ENCODE data around the gene CHML.
A peak's percentile ranks its signal among the peaks of the same experiment; 100 is the strongest.
"Not testable (repeated sequence)": the region's sequence is repeated elsewhere in the genome, so short reads cannot be mapped to it uniquely, and the experiment has no call there.

CHML gene

GRCh38 chr1:241640149-241640866, at the start of gene CHML, which contains the start of gene OPN3:
TSS of gene CHML (minus strand) at chr1:241640369. CDS start at chr1:241635766, 4,603 bp downstream.
TSS of gene OPN3 (minus strand) at chr1:241640369. CDS start at chr1:241640254, 115 bp downstream.
- DNase-seq, result peak; percentile 95

DNA sequence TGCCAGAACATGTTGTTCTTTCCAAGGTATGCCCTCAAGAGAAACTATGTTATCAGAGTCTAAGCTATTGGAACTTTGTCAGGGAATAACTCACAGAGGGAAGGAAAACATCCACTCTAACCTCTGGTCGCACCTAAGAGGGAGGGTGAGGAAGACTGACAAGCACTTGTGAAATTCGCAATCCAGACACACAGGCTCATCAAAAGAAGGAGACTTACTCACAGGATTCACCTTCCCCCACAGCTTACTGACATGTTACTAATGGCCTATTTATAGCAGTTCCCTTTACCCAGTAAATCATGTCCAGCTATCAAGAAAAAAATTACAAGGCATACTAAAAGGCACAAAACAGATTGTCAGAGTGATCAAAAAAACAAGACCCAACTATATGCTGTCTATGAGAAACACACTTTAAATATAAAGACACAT, 48.8 kb upstream of the CHML start:
- no peak for DNase-seq

DNA sequence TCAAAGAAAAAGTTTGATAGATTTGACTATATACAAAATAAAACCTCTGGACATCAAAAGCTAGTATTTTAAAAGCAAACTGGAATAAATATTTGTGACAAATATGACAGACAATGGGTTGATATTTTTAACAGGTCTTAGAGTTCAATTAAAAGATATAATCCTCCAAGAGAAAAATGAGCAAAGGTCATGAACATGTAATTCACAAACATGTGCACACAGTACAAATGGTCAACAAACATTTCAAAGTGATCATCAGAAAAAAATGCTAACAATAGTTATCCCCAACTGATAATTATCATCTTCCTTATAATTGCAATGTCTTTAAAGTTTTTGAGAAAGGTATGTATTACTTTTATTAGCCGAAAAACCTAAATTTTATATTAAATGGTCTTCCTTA, 43.9 kb upstream of the CHML start:
- DNase-seq, result no peak

- no peak for DNase-seq
Measured at GRCh38 chr1:241682921-241683320, 42.8 kb upstream of the CHML start.

- not testable (repeated sequence) for DNase-seq
Measured at GRCh38 chr1:241681861-241682448, 41.8 kb upstream of the CHML start.

DNA sequence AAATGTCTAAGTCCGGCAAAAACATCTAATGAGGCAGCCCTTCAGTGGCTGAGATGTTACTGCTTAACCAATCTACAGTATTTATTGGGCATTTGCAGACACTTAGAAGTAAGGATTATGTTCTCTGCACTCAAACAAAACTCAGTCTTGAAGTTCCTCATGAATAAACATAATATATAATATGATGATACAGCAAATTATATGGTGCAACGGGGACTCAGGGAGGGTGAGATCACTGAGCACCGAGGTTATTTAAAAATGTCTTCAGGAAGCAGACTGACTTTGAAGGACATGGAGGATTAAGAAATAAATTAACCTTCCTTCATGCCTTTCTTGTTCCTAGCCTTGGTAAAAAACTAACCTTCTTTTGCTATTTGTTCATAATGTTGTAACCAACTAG, 39.8 kb upstream of the CHML start:
- no peak for DNase-seq

DNA sequence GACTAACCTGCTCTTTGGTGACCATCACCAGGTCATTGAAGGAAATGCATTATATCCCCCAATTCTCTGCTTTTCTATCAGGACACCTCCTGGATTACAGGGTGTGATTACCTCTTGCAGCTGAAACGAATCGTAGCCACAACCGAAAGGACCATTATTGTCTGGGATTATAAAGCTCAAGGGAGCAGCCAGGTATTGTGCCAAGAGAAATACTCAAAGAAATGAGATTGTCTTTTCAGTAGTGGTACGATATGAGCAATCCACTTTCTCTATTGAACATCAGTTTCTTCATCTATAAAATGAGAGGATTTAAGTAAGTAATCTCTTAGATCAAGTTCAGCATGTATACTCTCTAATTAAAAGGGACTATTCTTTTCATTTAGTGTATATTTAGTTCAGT, 39.2 kb upstream of the CHML start:
- DNase-seq, result no peak

DNA sequence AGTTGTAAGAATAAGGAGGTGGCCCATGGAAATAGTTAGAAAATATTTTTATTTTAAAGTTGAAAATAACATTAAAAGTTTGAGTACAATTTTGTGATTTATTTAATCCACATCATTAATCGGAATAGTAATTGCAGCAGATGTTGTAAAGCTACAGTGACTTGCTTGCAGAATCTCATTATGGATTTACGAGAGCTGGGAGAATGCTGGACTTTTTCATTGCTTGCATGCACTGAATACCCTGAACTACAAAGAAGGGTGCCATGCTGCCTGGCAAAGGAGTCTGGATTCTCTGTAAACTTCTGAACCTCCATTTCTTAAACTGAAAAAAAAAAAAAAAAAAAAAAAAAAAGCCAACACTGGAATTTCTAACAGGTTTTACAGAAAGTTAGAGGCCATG, 38.4 kb upstream of the CHML start:
- DNase-seq, result no peak

- no peak for DNase-seq
Measured at GRCh38 chr1:241677201-241677600, 37.0 kb upstream of the CHML start.

DNA sequence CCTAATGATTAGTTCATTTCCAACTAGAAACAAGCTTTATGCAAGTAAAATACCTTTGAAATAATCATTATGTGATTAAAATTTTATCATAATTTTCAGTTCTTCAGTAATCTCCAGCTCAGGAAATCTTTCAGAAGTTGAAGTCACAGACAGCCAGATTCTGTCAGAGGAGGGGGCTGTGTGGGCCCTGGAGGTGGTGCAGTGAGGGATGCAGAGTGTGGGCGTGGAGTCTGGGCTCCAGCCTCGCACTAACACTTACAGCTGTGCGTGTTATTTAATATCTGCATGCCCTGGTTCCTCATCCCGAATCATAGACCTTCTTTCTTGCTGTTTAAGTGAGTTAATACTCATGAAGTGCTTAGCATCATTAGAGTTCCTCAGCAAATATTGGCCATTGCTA, 35.8 kb upstream of the CHML start:
- no peak for DNase-seq

- no peak for DNase-seq
Measured at GRCh38 chr1:241674805-241675384, 34.7 kb upstream of the CHML start.

DNA sequence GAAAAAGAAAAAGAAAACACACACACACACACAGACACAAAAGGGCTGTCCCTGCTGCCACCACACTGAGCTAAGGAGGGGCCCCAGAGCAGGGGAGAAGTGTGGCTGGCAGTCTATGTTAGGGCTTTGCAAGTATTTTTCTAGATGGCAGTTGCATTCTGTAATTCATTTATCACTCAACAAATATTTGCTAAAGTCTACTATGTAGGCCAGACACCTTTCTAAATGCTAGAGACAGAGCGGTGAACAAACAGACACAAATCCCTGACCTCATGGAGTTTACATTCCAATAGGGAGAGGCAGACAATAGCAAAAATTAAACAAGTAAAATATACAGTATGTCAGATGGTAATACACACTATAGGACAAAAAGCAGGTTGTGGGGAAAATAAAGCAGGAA, 32.1 kb upstream of the CHML start:
- DNase-seq, result no peak

GRCh38 chr1:241666419-241666818, 26.2 kb upstream of the CHML start:
- no peak for DNase-seq

GRCh38 chr1:241660424-241660972, 20.3 kb upstream of the CHML start:
- no peak for DNase-seq

DNA sequence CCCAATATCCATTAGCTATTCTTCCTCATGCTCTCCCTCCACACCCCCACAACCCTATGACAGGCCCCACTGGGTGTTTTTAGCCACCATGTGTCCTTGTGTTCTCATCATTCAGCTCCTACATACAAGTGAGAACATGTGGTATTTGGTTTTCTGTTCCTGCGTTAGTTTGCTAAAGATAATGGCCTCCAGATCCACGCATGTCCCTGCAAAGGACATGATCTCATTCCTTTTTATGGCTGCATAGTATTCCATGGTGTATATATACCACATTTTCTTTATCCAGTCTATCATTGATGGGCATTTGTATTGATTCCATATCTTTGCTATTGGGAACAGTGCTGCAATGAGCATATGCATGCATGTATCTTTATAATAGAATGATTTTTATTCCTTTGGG, 18.8 kb upstream of the CHML start:
- not testable (repeated sequence) for DNase-seq

GRCh38 chr1:241658081-241658793, 18.1 kb upstream of the CHML start:
- DNase-seq, result no peak

GRCh38 chr1:241654641-241655040, 14.5 kb upstream of the CHML start:
- no peak for DNase-seq

GRCh38 chr1:241654019-241654418, 13.8 kb upstream of the CHML start:
- DNase-seq, result no peak

DNA sequence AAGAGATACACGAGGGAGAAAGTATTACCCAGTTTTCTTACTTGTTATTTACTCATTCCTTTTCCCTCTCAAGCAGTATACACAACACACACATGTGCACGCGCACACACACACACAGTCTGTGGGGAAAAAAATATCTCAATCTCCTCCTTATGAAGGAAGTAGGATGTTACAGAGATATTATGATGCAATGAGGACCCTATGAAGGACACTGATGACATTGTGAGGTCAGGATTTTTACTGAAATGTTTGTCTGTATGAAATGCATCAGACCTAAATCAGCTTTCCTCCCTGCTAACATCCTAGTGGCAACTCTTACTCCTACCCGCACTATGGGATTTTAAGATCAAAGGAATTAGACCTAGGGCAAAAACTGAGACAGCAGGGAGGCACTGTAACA, 11.8 kb upstream of the CHML start, which contains the start of gene WDR64:
WDR64 (plus strand) TSS at position 270 of the 400 bp plus-strand sequence. CDS start 204 bp downstream, outside the sequence.
- DNase-seq, result no peak

DNA sequence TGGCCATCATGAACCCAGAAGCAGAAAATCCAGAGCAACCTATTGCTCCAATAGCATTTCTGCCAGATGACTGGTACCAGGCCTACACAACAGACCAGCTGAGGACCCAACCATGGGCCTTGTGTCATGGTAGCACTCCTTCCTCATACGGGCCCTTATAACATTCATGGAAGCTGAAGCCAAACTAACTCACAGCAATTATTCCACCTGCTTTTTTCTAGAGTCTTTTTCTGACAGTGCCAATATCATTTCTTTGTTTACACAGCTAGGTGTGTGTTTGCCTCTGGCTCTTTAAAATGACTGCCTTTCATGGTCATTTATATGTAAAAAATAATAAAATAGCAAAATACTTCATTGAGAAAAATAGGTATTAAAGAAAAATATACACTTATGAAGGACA, 8.0 kb upstream of the CHML start:
- DNase-seq, result no peak

DNA sequence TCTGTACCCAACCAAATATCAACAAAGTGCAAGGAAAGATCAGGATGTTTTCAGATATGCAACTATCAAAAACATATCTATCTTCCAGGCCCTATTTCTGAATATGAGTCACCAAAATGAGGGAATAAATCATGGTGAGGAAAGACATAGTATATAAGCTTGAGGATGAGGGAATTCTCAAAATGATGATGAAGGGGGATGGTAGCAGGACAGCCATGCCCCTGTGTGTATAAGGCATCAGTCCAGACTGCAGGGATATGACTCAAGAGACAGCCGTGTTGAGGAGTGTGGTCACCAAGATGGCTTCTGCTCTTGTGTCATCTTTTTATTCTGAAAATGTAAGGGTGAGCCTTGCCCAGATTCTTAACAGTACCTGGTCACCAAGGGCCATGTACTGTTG, 7.5 kb upstream of the CHML start:
- DNase-seq, result no peak

- DNase-seq, result no peak
Measured at GRCh38 chr1:241646201-241646600, 6.0 kb upstream of the CHML start.

DNA sequence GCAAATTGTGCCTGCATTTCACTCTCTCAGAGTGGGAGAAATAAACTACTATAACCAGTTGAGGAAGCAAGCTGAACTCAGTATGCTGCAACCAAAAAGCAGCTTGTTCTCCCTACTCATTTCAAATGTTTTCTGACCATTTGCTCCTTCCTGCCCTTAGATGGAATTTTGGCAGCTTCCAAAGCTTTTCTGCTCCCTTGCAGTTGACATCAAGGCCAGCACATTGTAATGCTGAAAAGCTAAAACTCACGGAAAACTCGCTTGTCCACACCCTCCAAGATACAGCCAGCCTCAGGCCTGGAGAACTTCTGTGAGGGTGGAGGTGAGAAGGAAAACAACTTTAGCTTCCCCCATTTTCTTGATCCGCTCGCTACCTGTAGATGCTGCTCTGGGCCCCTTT, 5.0 kb upstream of the CHML start:
- DNase-seq, result no peak

Data from midbrain (tissue), 1 donor.